22Rv1 (cell line): Measurements from ENCODE around the gene YJU2.
A peak's percentile ranks its signal among the peaks of the same experiment; 100 is the strongest.

Source experiments
- H3K27ac ChIP-seq: fragments of 450-650 bp; 2 replicates; pipeline ENCODE4 v1.5.1; 2017
- CTCF ChIP-seq: fragments of 450-650 bp; IDR thresholded peaks from 2 replicates; pipeline ENCODE4 v1.5.1; 2017; ENCODE audit warnings: mild to moderate bottlenecking
- ZFX ChIP-seq: fragments of 450-650 bp; IDR thresholded peaks from 2 replicates; pipeline ENCODE4 v1.6.1; 2017; ENCODE audit warnings: antibody characterized with exemption, borderline replicate concordance

YJU2 gene

GRCh38 chr19:4201798-4202197, 45.1 kb upstream of the YJU2 start:
- H3K27ac ChIP-seq, result no peak overlapping the region
- TF ChIP-seq ZFX (no peak), CTCF (no peak)

- H3K27ac ChIP-seq, result no peak overlapping the region
- TF ChIP-seq ZFX (no peak), CTCF (no peak)
Measured at GRCh38 chr19:4206818-4207484, 39.9 kb upstream of the YJU2 start.

- H3K27ac ChIP-seq, result no peak overlapping the region
- TF ChIP-seq CTCF (peak; percentile 60), ZFX (no peak)
Measured at GRCh38 chr19:4208385-4209094, 38.3 kb upstream of the YJU2 start.

- TF ChIP-seq ZFX (no peak), CTCF (no peak)
- H3K27ac ChIP-seq, result no peak overlapping the region
Measured at GRCh38 chr19:4210166-4210731, 36.6 kb upstream of the YJU2 start.

- no peak for TF ChIP-seq CTCF
- no peak for TF ChIP-seq ZFX
- H3K27ac ChIP-seq, result no peak overlapping the region
Measured at GRCh38 chr19:4213116-4213515, 33.8 kb upstream of the YJU2 start.

GRCh38 chr19:4215807-4216206, 31.1 kb upstream of the YJU2 start:
- TF ChIP-seq ZFX, result no peak
- no peak for TF ChIP-seq CTCF
- H3K27ac ChIP-seq, result no peak overlapping the region

- TF ChIP-seq ZFX (no peak), CTCF (no peak)
- no peak overlapping the region for H3K27ac ChIP-seq
Measured at GRCh38 chr19:4216846-4217245, 30.0 kb upstream of the YJU2 start.
